Upper lobe of left lung (tissue), 4 donors: ENCODE data around the gene CYP4F12.

ENCODE experiments used
- CTCF ChIP-seq, 6 experiments: fragments of 450-650 bp in 4 of 6; fragments of 200-600 bp in 2 of 6; sonication (generic) in 2 of 6; IDR thresholded peaks; one replicate each; pipeline ENCODE4 v1.5.1; 2016 to 2019; ENCODE audit warnings: antibody characterized with exemption in 6 of 6
- EP300 ChIP-seq, 4 donors: sonication (generic); formaldehyde crosslinking; IDR thresholded peaks; one replicate each; pipeline ENCODE4 v1.5.1; 2017; ENCODE audit warnings: antibody characterized with exemption in 4 of 4, control low read depth in 2 of 4
- POLR2A ChIP-seq, 4 donors: fragments of 450-650 bp; IDR thresholded peaks; one replicate each; pipeline ENCODE4 v1.5.1; 2016 to 2017; ENCODE audit warnings: antibody characterized with exemption in 4 of 4, mild to moderate bottlenecking in 2 of 4
- POLR2AphosphoS5 ChIP-seq, 2 donors: sonication (generic); formaldehyde crosslinking; IDR thresholded peaks; one replicate each; pipeline ENCODE4 v1.5.1; 2017; ENCODE audit warnings: antibody characterized with exemption in 2 of 2

DNA sequence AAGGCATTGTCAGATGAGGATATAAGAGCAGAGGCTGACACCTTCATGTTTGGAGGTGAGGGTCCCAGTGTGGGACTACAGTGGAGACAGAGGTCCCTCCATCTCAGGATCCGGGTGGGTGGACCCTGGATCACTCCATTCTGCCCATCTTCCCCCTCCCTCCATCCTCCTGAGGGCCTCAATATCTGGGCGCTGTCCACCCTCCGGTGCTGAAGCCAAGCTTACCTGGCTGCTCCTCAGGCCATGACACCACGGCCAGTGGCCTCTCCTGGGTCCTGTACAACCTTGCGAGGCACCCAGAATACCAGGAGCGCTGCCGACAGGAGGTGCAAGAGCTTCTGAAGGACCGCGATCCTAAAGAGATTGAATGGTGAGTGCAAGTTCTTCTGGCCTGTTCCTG is 11.9 kb downstream of the CYP4F12 start:
- no peak for TF ChIP-seq POLR2A (IDR thresholded peaks at IDR 0.05)
- TF ChIP-seq CTCF (IDR thresholded peaks at IDR 0.05), result no peak
- no peak for TF ChIP-seq EP300 (IDR thresholded peaks at IDR 0.05)
- TF ChIP-seq POLR2AphosphoS5 (IDR thresholded peaks at IDR 0.05), result no peak
